IMR-90 (cell line): ENCODE results near the gene DENND2D. TPM values are rescaled to one million over a fixed set of nuclear protein-coding genes. Genes with fewer than 3 reads are reported as not detected.

ENCODE experiments used
- ATAC-seq: fragments of 200-7000 bp; cut with Tn5 transposase; 2 replicates; pipeline ENCODE4 v1.9.1; 2020; ENCODE audit warnings: low read depth, mild to moderate bottlenecking, moderate library complexity
- BruUV-seq: library from RNA; stranded (reverse); fragments of 400-500 nt; replicated peaks from 2 replicates; lab custom pipeline; 2021; lab: Mats Ljungman, UMichigan
- CTCF ChIA-PET: fragments of 300-600 bp; formaldehyde crosslinking; extraction: SDS; loops from one replicate; lab custom pipeline; 2021; ENCODE audit warnings: antibody characterized with exemption; lab: Yijun Ruan, JAX
- POLR2A ChIA-PET: fragments of 300-600 bp; sonication (Branson Sonifier 250); formaldehyde crosslinking; loops from one replicate; lab custom pipeline; 2022; ENCODE audit warnings: antibody characterized with exemption; ENCODE audit not compliant: unreplicated experiment; lab: Charles Lee
- DNase-seq: peaks from one replicate; pipeline ENCODE4 v3.0.0; 2013
- H2AFZ ChIP-seq: replicated peaks from 2 replicates; pipeline ENCODE3; 2013; ENCODE audit warnings: low read length, mild to moderate bottlenecking; ENCODE audit not compliant: poor library complexity
- H2AK5ac ChIP-seq: 2 replicates; pipeline ENCODE4 v1.6.1; 2013; ENCODE audit warnings: low read depth, low read length, inconsistent platforms
- H2AK9ac ChIP-seq: replicated peaks from 2 replicates; pipeline ENCODE3; 2013; ENCODE audit warnings: mild to moderate bottlenecking, low read depth, low read length, moderate library complexity; ENCODE audit not compliant: poor library complexity
- H2BK120ac ChIP-seq: 2 replicates; pipeline ENCODE4 v1.6.1; 2013; ENCODE audit warnings: low read depth, low read length, inconsistent platforms
- H2BK15ac ChIP-seq: 3 replicates; pipeline ENCODE4 v1.6.1; 2013; ENCODE audit warnings: low read depth, low read length, inconsistent platforms
- H2BK20ac ChIP-seq: 2 replicates; pipeline ENCODE4 v1.6.1; 2013; ENCODE audit warnings: low read depth, mild to moderate bottlenecking, inconsistent platforms, low read length, moderate library complexity
- H2BK5ac ChIP-seq: 2 replicates; pipeline ENCODE4 v1.6.1; 2013; ENCODE audit warnings: mild to moderate bottlenecking, low read depth, low read length, inconsistent platforms; ENCODE audit not compliant: poor library complexity, severe bottlenecking
- H3K14ac ChIP-seq: replicated peaks from 2 replicates; pipeline ENCODE4 v1.6.1; 2013; ENCODE audit warnings: low read depth, low read length, inconsistent platforms
- H3K18ac ChIP-seq: 2 replicates; pipeline ENCODE4 v1.6.1; 2013; ENCODE audit warnings: low read depth, low read length, control low read depth
- H3K23ac ChIP-seq: 2 replicates; pipeline ENCODE4 v1.6.1; 2013; ENCODE audit warnings: low read depth, low read length, inconsistent platforms
- H3K27ac ChIP-seq: 2 replicates; pipeline ENCODE4 v1.5.1; 2013; ENCODE audit warnings: mild to moderate bottlenecking, control low read depth, low read length; ENCODE audit not compliant: insufficient read depth
- H3K27me3 ChIP-seq: 2 replicates; pipeline ENCODE4 v1.6.1; 2013; ENCODE audit warnings: low read length; ENCODE audit not compliant: control insufficient read depth, insufficient read depth
- H3K36me3 ChIP-seq: 2 replicates; pipeline ENCODE4 v1.6.1; 2013; ENCODE audit warnings: low read length, mixed read lengths; ENCODE audit not compliant: control insufficient read depth, insufficient read depth
- H3K4ac ChIP-seq: 2 replicates; pipeline ENCODE4 v1.6.1; 2013; ENCODE audit warnings: low read depth, low read length, inconsistent platforms
- H3K4me1 ChIP-seq: 2 replicates; pipeline ENCODE4 v1.6.1; 2013; ENCODE audit warnings: low read length, mixed read lengths; ENCODE audit not compliant: control insufficient read depth, insufficient read depth
- H3K4me2 ChIP-seq: 2 replicates; pipeline ENCODE4 v1.6.1; 2013; ENCODE audit warnings: low read depth, mild to moderate bottlenecking, control low read depth, low read length, moderate library complexity
- H3K4me3 ChIP-seq: 2 replicates; pipeline ENCODE4 v1.5.1; 2013; ENCODE audit warnings: low read depth, mild to moderate bottlenecking, control low read depth, low read length, moderate library complexity; ENCODE audit not compliant: insufficient read depth
- H3K56ac ChIP-seq: 2 replicates; pipeline ENCODE4 v1.6.1; 2013; ENCODE audit warnings: low read length, inconsistent platforms; ENCODE audit not compliant: insufficient read depth; ENCODE audit errors: extremely low read depth
- H3K79me1 ChIP-seq, 2 experiments: 2 replicates each; pipeline ENCODE4 v1.6.1; 2013; ENCODE audit warnings: low read length in 2 of 2, inconsistent platforms in 1 of 2, low read depth in 1 of 2
- H3K9ac ChIP-seq: 2 replicates; pipeline ENCODE4 v1.6.1; 2013; ENCODE audit warnings: low read depth, low read length, control low read depth
- H3K9me1 ChIP-seq: 2 replicates; pipeline ENCODE4 v1.6.1; 2013; ENCODE audit warnings: low read length, inconsistent platforms; ENCODE audit not compliant: insufficient read depth
- H3K9me3 ChIP-seq: 2 replicates; pipeline ENCODE4 v1.6.1; 2013; ENCODE audit warnings: low read length; ENCODE audit not compliant: control insufficient read depth, insufficient read depth
- H4K20me1 ChIP-seq: 2 replicates; pipeline ENCODE4 v1.6.1; 2013; ENCODE audit warnings: low read length, inconsistent platforms; ENCODE audit not compliant: insufficient read depth
- H4K5ac ChIP-seq: 2 replicates; pipeline ENCODE4 v1.6.1; 2013; ENCODE audit warnings: mild to moderate bottlenecking, low read depth, low read length, control low read depth
- H4K8ac ChIP-seq, 2 experiments: 2 replicates each; pipeline ENCODE4 v1.6.1; 2013; ENCODE audit warnings: low read depth in 2 of 2, low read length in 2 of 2, control low read depth in 1 of 2, inconsistent platforms in 1 of 2
- H4K91ac ChIP-seq: 2 replicates; pipeline ENCODE4 v1.6.1; 2013; ENCODE audit warnings: low read depth, low read length, inconsistent platforms; ENCODE audit not compliant: insufficient read depth
- BHLHE40 ChIP-seq: fragments of 150-350 bp; IDR thresholded peaks from 2 replicates; pipeline ENCODE4 v1.6.1; 2016; ENCODE audit warnings: mild to moderate bottlenecking, low read depth, low read length
- CHD1 ChIP-seq: IDR thresholded peaks from 2 replicates; pipeline ENCODE4 v1.6.1; 2012; ENCODE audit warnings: low read depth, low read length, improper control_type of control experiment
- CTCF ChIP-seq: conservative IDR thresholded peaks from 2 replicates; pipeline ENCODE4 v1.5.1; 2012; ENCODE audit warnings: mild to moderate bottlenecking, low read depth, low read length, improper control_type of control experiment
- ELK1 ChIP-seq: fragments of 150-350 bp; IDR thresholded peaks from 2 replicates; pipeline ENCODE4 v1.6.1; 2016; ENCODE audit warnings: low read depth, mild to moderate bottlenecking, low read length, moderate library complexity, borderline replicate concordance
- FOS ChIP-seq: fragments of 150-350 bp; IDR thresholded peaks from 2 replicates; pipeline ENCODE4 v1.6.1; 2016; ENCODE audit warnings: low read depth, low read length
- MAFK ChIP-seq: IDR thresholded peaks from 2 replicates; pipeline ENCODE4 v1.6.1; 2012; ENCODE audit warnings: low read depth, low read length, improper control_type of control experiment
- MAZ ChIP-seq: IDR thresholded peaks from 2 replicates; pipeline ENCODE4 v1.6.1; 2012; ENCODE audit warnings: low read depth, mild to moderate bottlenecking, low read length, improper control_type of control experiment, moderate library complexity, borderline replicate concordance
- RAD21 ChIP-seq: IDR thresholded peaks from 2 replicates; pipeline ENCODE4 v1.6.1; 2012; ENCODE audit warnings: low read length, improper control_type of control experiment
- RCOR1 ChIP-seq: IDR thresholded peaks from 2 replicates; pipeline ENCODE4 v1.6.1; 2012; ENCODE audit warnings: mild to moderate bottlenecking, low read length, improper control_type of control experiment; ENCODE audit not compliant: insufficient replicate concordance
- RFX5 ChIP-seq: IDR thresholded peaks from 2 replicates; pipeline ENCODE4 v1.8.0; 2012; ENCODE audit warnings: low read depth, mild to moderate bottlenecking, low read length, moderate library complexity
- SMC3 ChIP-seq: fragments of 150-350 bp; IDR thresholded peaks from 2 replicates; pipeline ENCODE4 v1.6.1; 2016; ENCODE audit warnings: low read depth, mild to moderate bottlenecking, antibody characterized with exemption, low read length, moderate library complexity
- USF2 ChIP-seq: fragments of 150-350 bp; IDR thresholded peaks from 2 replicates; pipeline ENCODE4 v1.6.1; 2017; ENCODE audit warnings: mild to moderate bottlenecking, antibody characterized with exemption, low read length, low read depth
- WGBS, 2 experiments: methylation state at CpG; one replicate each; pipeline versions ENCODE4 v1.1.5 to v1.1.7; 2013; ENCODE audit warnings: missing lambda C conversion rate in 2 of 2; ENCODE audit not compliant: insufficient read length in 1 of 2; ENCODE audit errors: extremely low coverage in 2 of 2; 5-methylcytosine and 5-hydroxymethylcytosine counted together
- dilution Hi-C: fragments of 300-500 bp; cut with HindIII; formaldehyde crosslinking; loops from one replicate; pipeline ENCODE4 v1.14.3; 2018; ENCODE audit warnings: low sequenced_read_pairs; ENCODE audit not compliant: unreplicated experiment
- in situ Hi-C: fragments of 300-500 bp; cut with MboI; formaldehyde crosslinking; loops from 3 replicates; pipeline ENCODE4 v1.14.3; 2019; ENCODE audit warnings: low sequenced_read_pairs, inconsistent platforms, mixed read lengths
- intact Hi-C: fragments of 100-400 bp; cut with micrococcal nuclease; formaldehyde crosslinking; loops from 2 replicates; pipeline ENCODE4 v1.10.0; 2022
- polyA plus RNA-seq, 3 experiments: library from polyadenylated mRNA; depleted of rRNA; stranded (reverse); fragments of >200 nt; gene quantifications; 2 replicates each; pipeline ENCODE4 v1.2.3, GENCODE V29; 2012; ENCODE audit warnings: low replicate concordance in 1 of 3
- total RNA-seq: library from RNA; depleted of rRNA; stranded (reverse); fragments of >200 nt; gene quantifications from 2 replicates; pipeline ENCODE4 v1.2.3, GENCODE V29; 2012

DENND2D gene
- total and polyA plus RNA-seq, 2 of the 4 experiments (the other 2 are of a cell fraction): 0.86 to 0.90 TPM

- no peak for DNase-seq
- Histone ChIP-seq H3K27ac (no peak overlapping the region), H4K8ac (no peak overlapping the region), H2AFZ (no peak overlapping the region), H3K14ac (no peak overlapping the region), H2BK5ac (no peak overlapping the region), H3K9me1 (no peaks in the 10 kb centered on the region), H3K56ac (no peak overlapping the region), H3K79me1 (no peaks in the 10 kb centered on the region), H3K4me3 (no peak overlapping the region), H4K91ac (no peak overlapping the region), H3K27me3 (no peaks in the 10 kb centered on the region), H3K4me2 (no peak overlapping the region), H4K20me1 (no peaks in the 10 kb centered on the region), H3K36me3 (no peaks in the 10 kb centered on the region), H2BK15ac (no peak overlapping the region), H3K18ac (no peak overlapping the region), H2AK5ac (no peak overlapping the region), H3K9ac (no peak overlapping the region), H2AK9ac (no peak overlapping the region), H3K4me1 (peaks cover 6% of the 10 kb centered on the region), H3K23ac (no peak overlapping the region), H2BK120ac (no peak overlapping the region), H3K9me3 (no peaks in the 10 kb centered on the region), H3K4ac (no peak overlapping the region), H2BK20ac (no peak overlapping the region), H4K5ac (no peak overlapping the region)
- intact Hi-C loops: no loop called here
- ATAC-seq: no peak
- no peak for TF ChIP-seq RCOR1
- no peak for TF ChIP-seq ELK1
- no peak for TF ChIP-seq USF2
- no peak for TF ChIP-seq RFX5
- TF ChIP-seq MAZ: no peak
- no peak for TF ChIP-seq CHD1
- TF ChIP-seq RAD21: no peak
- TF ChIP-seq BHLHE40: no peak
- no peak for TF ChIP-seq MAFK
- TF ChIP-seq CTCF: no peak
- TF ChIP-seq FOS: no peak
- TF ChIP-seq SMC3: no peak
- dilution Hi-C loops: no loop called here
- CTCF ChIA-PET: no interaction called here
- 54% methylated on average over 2 of the region's 5 CpGs; no CpG with 5 or more reads in 1 of the 2 experiments for WGBS, 2 experiments
- BruUV-seq: no TSS peak
- POLR2A ChIA-PET: no interaction called here
- in situ Hi-C loops: no loop called here
Measured at GRCh38 chr1:111216751-111217150, 16.3 kb upstream of the DENND2D start.
